NCI-H345 (cell line): ENCODE measurements around the gene RAB11B.
"Not testable (repeated sequence)": the region's sequence is repeated elsewhere in the genome, so short reads cannot be mapped to it uniquely, and the experiment has no call there.

Experiments
- DNase-seq: peaks from one replicate; lab custom pipeline; 2025; lab: John Stamatoyannopoulos, UW

The RAB11B gene

DNA sequence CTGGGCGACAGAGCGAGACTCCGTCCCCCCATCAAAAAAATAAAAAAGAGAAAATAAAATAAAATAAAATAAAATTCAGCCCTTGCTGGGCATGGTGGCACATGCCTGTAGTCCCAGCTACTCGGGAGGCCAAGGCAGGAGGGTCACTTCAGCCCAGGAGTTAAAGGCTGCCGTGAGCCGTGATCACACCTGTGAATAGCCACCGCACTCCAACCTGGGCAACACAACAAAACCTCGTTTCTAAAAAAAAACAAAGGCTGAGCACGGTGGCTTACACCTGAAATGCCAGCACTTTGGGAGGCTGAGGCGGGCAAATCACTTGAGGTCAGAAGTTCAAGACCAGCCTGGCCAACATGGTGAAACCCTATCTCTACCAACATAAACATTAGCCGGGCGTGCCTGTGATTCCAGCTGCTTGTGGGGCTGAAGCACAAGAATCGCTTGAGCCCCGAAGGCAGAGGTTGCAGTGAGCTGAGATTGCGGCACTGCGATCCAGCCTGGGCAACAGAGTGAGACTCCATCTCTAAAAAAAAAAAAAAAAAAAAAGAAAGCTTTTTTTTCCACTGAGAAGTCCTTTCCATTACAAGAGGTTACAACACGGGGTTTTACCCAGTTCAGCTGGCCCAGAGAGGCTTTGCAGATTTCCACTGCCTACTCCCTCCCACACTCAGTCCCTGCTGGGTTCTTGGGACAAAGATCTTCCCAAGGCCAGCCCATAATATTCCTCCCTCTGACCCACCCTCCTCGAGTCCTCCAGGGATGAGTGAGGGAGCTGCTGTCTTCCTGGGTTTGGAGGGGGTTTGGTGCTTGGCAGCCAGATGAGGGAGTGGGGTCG, 19.8 kb upstream of the RAB11B start:
- DNase-seq = no peak

DNA sequence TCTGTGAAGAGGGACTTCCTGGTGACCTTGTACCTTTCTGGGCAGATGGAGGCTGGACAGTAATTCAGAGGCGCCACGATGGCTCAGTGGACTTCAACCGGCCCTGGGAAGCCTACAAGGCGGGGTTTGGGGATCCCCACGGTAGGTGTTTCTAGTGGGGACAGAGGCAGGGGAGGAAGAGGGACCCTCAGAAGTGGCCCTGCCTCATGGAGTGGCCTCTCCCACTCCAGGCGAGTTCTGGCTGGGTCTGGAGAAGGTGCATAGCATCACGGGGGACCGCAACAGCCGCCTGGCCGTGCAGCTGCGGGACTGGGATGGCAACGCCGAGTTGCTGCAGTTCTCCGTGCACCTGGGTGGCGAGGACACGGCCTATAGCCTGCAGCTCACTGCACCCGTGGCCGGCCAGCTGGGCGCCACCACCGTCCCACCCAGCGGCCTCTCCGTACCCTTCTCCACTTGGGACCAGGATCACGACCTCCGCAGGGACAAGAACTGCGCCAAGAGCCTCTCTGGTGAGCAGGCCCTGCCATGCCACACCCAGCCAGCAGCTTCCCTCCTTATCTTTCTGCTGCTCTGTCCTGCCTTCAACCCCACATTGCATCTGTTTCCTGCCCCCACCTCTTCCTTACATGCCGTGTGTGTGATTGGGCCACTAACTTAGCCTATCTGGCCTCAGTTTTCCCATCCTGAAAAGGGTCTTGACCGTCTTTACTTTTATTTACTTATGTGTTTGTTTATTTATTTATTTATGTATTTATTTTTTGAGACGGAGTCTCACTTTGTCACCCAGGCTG, 19.0 kb upstream of the RAB11B start:
- DNase-seq = no peak

DNA sequence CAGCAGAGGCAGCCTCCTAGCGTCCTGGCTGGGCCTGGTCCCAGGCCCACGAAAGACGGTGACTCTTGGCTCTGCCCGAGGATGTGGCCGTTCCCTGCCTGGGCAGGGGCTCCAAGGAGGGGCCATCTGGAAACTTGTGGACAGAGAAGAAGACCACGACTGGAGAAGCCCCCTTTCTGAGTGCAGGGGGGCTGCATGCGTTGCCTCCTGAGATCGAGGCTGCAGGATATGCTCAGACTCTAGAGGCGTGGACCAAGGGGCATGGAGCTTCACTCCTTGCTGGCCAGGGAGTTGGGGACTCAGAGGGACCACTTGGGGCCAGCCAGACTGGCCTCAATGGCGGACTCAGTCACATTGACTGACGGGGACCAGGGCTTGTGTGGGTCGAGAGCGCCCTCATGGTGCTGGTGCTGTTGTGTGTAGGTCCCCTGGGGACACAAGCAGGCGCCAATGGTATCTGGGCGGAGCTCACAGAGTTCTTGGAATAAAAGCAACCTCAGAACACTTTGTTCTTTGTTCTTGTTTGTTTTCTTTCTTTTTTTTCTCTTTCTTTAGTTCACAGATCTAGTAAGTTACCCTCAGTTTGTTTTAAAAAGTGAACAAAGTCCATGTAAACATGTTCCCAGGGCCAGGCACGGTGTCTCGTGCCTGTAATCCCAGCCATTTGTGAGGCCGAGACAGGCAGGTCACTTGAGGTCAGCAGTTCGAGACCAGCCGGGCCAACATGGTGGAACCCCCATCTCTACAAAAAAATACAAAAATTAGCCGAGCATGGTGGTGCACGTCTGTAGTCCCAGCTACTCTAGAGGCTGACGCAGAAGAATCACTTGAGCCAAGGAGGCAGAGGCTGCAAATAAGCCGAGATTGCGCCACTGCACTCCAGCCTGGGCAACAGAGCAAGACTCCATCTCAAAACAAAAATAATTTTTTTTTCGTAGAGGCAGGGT, 16.0 kb upstream of the RAB11B start:
- DNase-seq = no peak

DNA sequence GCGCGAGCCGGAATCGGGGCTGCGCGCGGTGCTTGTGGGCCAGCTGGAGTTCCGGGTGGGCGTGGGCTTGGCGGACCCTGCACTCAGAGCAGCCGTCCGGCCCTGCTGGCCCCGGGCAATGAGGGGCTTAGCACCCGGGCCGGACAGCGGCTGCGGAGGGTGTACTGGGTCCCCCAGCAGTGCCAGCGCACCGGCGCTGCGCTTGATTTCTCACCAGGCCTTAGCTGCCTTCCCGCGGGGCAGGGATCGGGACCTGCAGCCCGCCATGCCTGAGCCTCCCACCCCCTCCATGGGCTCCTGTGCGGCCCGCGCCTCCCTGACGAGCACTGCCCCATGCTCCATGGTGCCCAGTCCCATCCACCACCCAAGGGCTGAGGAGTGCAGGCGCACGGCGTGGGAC, 14.4 kb upstream of the RAB11B start:
- DNase-seq = not testable (repeated sequence)

DNA sequence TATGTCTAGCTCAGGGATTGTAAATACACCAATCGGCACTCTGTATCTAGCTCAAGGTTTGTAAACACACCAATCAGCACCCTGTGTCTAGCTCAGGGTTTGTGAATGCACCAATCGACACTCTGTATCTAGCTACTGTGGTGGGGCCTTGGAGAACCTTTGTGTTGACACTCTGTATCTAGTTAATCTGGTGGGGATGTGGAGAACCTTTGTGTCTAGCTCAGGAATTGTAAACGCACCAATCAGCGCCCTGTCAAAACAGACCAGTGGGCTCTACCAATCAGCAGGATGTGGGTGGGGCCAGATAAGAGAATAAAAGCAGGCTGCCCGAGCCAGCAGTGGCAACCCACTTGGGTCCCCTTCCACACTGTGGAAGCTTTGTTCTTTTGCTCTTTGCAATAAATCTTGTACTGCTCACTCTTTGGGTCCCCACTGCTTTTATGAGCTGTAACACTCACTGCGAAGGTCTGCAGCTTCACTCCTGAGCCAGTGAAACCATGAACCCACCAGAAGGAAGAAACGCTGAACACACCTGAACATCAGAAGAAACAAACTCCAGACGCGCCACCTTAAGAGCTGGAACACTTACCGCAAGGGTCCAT, 13.7 kb upstream of the RAB11B start:
- not testable (repeated sequence) for DNase-seq

DNA sequence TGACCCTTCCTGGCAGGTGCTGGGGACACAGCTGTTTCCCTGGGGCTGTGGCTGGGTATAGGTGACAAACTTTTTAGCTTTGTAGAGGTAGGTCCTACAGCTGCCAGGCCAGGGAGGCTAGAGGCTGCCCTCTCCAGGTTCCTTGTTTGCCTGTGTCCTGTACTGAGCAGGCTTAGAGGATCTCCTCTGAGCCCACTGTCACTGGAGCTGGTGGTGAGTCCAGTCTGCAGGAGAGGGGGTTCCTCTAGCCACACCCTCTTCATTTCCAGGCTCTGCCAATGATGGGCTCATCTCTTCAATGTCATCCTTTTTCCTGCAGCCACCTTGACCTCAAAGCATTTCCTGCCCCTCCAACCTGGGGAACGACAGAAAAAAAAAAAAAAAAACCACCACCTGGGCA, 12.6 kb upstream of the RAB11B start:
- no peak for DNase-seq

DNA sequence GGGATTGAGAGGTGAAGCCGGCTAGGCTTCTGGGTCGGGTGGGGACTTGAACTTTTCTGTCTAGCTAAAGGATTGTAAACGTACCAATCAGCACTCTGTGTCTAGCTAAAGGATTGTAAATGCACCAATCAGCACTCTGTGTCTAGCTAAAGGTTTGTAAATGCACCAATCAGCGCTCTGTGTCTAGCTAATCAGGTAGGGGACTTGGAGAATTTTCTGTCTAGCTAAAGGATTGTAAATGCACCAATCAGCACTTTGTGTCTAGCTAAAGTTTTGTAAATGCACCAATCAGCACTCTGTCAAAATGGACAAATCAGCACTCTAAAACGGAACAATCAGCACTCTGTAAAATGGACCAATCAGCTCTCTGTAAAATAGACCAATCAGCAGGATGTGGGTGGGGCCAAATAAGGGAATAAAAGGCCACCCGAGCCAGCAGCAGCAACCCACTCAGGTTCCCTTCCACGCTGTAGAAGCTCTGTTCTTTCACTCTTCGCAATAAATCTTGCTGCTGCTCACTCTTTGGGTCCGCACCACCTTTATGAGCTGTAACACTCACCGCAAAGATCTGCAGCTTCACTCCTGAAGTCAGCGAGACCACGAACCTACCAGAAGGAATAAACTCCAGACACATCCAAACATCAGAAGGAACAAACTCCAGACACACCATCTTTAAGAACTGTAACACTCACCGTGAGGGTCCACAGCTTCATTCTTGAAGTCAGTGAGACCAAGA, 10.8 kb upstream of the RAB11B start:
- not testable (repeated sequence) for DNase-seq

DNA sequence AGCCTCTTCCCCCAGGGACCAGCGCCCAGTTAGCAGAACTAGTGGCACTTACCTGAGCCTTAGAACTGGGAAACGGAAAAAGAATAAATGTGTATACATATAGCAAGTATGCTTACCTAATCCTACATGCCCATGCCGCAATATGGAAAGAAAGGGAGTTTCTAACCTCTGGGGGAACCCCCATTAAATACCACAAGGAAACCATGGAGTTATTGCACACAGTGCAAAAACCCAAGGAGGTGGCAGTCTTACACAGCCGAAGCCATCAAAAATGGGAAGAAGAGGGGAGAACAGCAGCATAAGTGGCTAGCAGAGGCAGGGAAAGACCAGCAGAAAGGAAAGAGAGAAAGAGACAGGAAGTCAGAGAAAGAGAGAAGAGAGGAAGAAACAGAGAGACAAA, 5.6 kb upstream of the RAB11B start:
- DNase-seq = not testable (repeated sequence)

DNA sequence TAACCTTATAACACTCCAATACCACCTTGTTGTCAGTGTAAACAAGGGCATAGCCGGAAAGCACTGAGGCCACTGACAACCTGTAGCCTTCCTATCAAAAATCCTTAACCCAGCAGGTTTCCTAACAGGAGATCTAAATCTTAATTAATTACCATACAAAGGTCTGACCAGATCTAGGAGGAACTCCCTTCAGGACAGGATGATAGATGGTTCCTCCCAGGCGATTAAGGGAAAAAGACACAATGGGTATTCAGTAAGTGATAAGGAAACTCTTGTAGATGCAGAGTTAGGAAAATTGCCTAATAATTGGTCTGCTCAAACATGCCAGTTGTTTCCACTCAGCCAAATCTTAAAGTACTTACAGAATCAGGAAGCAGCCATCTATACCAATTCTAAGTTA, 5.1 kb upstream of the RAB11B start:
- not testable (repeated sequence) for DNase-seq

DNA sequence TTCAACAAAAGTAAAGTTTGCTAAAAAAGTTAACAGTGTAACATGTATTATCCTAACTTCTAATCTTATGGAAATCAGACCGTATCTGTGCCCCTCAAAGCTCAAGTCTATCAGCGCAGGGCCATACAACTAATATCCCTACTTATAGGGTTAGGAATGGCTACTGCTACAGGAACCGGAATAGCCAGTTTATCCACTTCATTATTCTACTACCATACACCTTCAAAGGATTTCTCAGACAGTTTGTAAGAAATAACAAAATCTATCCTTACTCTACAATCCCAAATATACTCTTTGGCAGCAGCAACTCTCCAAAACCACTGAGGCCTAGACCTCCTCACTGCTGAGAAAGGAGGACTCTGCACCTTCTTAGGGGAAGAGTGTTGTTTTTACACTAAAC, 4.6 kb upstream of the RAB11B start:
- not testable (repeated sequence) for DNase-seq

DNA sequence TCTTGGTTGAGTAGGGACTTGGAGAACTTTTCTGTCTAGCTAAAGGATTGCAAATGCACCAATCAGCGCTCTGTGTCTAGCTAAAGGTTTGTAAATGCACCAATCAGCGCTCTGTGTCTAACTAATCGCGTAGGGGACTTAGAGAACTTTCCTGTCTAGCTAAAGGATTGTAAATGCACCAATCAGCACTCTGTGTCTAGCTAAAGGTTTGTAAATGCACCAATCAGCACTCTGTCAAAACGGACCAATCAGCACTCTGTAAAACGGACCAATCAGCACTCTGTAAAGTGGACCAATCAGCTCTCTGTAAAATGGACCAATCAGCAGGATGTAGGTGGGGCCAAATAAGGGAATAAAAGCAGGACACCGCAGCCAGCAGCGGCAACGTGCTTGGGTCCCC, 3.7 kb upstream of the RAB11B start:
- DNase-seq = not testable (repeated sequence)

DNA sequence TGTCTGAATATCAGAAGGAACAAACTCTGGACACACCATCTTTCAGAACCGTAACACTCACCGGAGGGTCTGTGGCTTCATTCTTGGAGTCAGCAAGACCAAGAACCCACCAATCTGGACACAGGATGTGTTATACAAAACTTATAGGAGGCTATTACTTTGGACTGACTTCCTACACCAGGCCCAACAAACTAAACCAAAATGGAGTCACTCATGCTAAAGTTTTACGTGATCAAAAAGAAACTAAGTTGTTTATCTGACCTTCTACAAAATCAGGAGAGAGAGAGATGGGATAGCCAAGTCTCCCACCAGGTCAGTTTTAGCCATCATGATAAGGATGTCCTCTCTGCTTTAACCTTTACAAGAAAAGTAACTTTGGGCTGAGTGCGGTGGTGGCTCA, 3.2 kb upstream of the RAB11B start:
- no peak for DNase-seq

DNA sequence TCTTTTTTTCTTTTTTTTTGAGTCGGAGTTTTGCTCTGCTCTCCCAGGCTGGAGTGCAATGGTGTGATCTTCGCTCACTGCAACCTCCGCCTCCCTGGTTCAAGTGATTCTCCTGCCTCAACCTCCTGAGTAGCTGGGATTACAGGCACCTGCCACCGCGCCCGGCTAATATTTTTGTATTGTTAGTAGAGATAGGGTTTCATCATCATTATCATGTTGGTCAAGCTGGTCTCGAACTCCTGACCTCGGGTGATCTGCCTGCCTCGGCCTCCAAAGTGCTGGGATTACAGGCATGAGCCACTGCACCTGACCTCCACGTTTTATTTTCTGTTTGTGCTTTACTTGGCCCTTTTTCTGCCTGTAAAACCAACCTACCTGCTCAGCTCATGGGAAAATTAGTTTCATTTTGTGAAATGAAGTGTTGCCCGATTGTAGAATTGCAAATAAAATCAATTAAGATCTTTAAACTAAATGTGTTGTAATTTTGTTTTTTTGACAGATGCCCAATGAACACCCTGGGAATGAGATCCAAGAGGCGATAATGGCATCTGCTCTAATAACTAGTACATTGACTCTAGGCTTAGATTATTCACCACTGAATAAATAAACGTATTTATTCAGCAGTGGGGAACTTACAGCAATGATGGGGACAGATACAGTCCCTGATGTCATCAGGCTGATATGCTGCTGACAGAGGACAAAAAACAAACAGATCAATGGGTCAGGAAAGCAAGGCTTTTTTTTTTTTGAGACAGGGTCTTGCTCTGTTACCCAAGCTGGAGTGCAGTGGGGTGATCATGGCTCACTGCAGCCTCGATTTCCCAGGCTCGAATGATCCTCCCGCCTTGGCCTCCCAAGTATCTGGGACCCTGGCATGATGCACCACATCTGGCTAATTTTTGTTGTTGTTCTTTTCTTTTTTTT, 2.2 kb upstream of the RAB11B start:
- DNase-seq = no peak

DNA sequence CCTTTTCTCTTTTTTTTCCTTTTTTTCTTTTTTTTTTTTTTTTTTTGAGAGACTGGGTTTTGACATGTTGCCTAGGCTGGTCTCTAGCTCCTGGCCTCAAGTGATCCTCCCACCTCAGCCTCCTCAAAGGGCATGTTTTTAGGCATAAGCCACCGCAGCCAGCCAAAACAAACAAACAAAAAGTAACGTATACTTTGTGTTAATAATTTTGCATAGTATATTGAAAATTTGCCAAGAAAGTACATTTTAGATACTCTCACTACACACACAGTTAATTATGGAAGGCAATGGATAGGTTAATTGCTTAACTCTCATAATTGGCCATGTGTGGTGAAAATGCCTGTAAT, 1.6 kb upstream of the RAB11B start:
- no peak for DNase-seq

DNA sequence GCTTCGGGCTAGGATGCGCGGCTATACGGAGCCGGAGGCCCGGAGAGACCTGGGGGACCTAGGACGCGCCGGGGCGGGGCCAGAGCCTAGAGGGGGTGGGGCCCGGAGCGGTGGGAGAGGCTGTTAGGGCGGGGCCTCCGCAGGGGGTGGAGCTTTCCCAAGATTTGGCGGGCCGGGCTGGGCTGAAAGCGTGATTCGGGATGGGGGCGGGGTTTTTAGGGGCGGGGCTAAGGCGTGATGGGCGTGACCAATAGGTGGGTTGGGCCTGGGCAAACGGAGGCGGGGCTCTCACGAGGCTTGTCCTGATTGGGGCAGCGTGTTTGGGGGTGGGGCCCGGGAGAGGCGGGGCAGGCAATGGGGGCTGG, 439 bp downstream of the RAB11B start:
- peak; percentile 93 for DNase-seq

DNA sequence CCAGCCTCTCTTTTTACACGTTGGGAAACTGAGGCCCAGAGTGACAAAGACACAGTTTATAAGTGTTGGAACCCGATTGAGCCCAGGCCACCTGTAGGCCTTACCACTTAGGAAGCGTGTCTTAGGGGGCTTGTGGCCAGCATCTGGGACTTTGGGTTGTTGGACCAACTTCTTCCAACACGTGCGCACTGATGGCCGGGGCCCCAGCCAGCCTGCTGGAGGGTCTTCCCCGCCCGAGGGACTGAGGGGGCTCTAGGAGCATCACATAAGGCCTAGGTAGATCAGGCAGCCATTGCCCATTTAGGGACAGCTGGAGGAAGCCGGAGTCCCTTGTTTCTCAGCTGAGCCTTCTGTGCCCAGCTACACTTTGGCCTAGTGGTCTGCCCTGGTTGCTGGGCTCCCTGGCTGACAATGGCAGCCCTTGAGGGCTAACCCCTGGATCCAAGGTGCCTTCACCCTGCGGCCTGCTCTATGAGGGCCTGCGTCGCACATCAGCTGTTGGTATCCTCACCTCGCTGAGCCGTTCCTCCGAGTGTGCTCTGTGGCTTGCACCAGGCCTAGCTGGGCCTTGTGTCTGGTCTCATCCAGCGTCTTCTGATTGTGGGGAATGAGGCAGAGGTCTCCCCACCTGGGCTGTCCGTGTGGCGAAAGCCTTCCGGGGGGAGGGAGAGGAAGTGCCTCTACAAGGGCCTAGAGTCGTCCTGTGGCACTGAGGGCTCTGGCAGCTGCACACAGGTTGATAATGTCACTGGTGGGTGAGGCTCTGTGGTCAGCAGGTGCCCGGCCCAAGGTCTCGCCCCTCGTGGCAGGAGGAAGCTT, 1.2 kb downstream of the RAB11B start:
- DNase-seq = no peak

DNA sequence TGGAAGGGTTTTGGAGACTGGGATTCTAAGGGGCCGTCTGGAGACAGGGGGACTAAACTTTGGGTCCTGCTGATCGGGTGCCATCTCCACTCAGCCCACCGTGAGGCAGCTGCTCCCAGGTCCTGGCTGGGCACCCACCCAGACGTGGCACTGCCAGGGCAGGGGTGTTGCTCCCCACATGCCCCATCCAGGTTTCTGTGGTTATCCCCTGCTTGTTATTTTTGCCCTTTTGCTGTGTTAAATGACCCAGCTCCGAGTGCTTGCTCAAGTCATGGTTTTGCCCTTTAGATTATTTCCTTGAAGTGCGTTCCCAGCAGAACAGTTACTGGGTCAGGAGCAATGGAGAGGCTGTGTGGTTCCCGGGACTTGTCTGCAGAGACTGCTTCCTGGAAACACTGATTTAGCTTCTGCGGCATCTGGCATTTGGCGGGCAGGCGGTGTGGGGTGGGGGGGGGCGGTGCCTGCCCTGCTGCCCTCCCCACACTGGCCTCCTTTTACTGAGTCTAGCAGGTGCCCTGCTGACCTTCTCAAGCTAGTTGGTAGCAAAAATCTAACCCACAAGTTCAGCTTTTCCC, 1.9 kb downstream of the RAB11B start:
- DNase-seq = no peak

DNA sequence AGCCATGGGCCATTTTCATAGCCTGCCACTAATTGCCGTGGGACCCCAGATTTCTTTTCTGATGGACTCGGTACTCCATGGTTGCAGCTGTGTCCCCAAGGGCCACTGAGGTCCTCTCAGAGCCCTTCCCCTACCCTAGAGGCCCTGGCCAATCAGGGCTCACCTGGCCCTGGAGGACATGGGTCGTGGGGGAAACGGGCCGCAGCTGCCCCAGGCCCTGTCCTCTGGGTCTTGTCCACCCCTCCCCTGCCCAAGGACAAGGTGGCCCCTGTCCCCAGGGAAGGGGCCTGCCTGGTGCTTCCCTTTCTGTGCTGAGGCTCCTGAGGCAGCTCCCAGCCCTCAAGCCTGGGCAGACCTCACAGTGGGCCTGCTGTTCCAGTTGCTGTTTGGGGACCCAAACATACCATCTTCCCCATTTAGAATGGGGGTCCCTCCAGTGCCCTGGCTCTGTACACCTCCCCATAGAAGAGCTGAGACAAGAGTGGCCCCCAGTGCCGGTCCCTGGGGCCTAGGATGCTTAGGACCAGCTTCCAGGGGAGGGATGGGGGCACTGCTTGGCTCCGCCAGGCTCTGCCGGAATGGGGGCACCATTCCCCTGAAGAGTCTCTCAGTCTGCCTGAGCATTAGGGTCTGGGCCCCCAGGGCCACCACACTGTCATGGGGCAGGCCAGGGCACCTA, 3.2 kb downstream of the RAB11B start:
- no peak for DNase-seq
